HepG2 (cell line): ENCODE results near the gene CPED1. TPM values are rescaled to one million over a fixed set of nuclear protein-coding genes. Genes with fewer than 3 reads are reported as not detected.
"Not testable (repeated sequence)": the region's sequence is repeated elsewhere in the genome, so short reads cannot be mapped to it uniquely, and the experiment has no call there.

ENCODE experiments used
- ATAC-seq: fragments of 200-7000 bp; cut with Tn5 transposase; 3 replicates; pipeline ENCODE4 v1.9.1; 2020; ENCODE audit warnings: mild to moderate bottlenecking, moderate library complexity
- BruUV-seq: library from RNA; stranded (reverse); fragments of 400-500 nt; replicated peaks from 2 replicates; lab custom pipeline; 2021; lab: Mats Ljungman, UMichigan
- CTCF ChIA-PET: fragments of 300-600 bp; formaldehyde crosslinking; extraction: SDS; loops from one replicate; lab custom pipeline; 2021; ENCODE audit warnings: low total read pairs, inconsistent platforms, low intra/inter-chr PET ratio; lab: Yijun Ruan, JAX
- POLR2A ChIA-PET: fragments of 350-600 bp; sonication (Branson Sonifier 250); formaldehyde crosslinking; loops from one replicate; lab custom pipeline; 2020; ENCODE audit warnings: antibody characterized with exemption, inconsistent platforms; lab: Yijun Ruan, JAX
- DNase-seq: peaks from one replicate; pipeline ENCODE4 v3.0.0-alpha.2; 2015; ENCODE audit warnings: low spot score
- FAIRE-seq: peaks from 3 replicates; lab custom pipeline; 2011; peaks lifted over from hg19 to GRCh38; lab: Jason Lieb, UNC
- H2AFZ ChIP-seq: one replicate; pipeline ENCODE4 v1.6.1; 2011; ENCODE audit warnings: low read length, inconsistent platforms
- H3K27ac ChIP-seq: fragments of 300-600 bp; 3 replicates; pipeline ENCODE4 v1.8.0; 2011; ENCODE audit warnings: mixed run types, mild to moderate bottlenecking, mixed read lengths, low read length, inconsistent platforms; ENCODE audit not compliant: insufficient read depth; ENCODE audit errors: extremely low read length
- H3K27me3 ChIP-seq, 2 experiments: fragments of 200-600 bp in 1 of 2; 2 replicates in 1 of 2; 3 replicates in 1 of 2; pipeline versions ENCODE4 v1.6.0 to v1.8.0; 2011; ENCODE audit warnings: low read length in 2 of 2, mild to moderate bottlenecking in 2 of 2, moderate library complexity in 2 of 2, inconsistent platforms in 1 of 2; ENCODE audit not compliant: insufficient read depth in 2 of 2, control insufficient read depth in 1 of 2
- H3K36me3 ChIP-seq, 2 experiments: fragments of 200-600 bp in 1 of 2; replicated peaks in 1 of 2; 2 replicates in 1 of 2; 3 replicates in 1 of 2; pipeline versions ENCODE4 v1.5.1 to v1.8.0; 2011; ENCODE audit warnings: low read length in 2 of 2, inconsistent platforms in 1 of 2; ENCODE audit not compliant: insufficient read depth in 2 of 2, control insufficient read depth in 1 of 2
- H3K4me1 ChIP-seq: 2 replicates; pipeline ENCODE4 v1.5.1; 2012; ENCODE audit warnings: low read length, inconsistent platforms; ENCODE audit not compliant: insufficient read depth
- H3K4me2 ChIP-seq: 2 replicates; pipeline ENCODE4 v1.6.0; 2011; ENCODE audit warnings: low read depth, low read length, inconsistent platforms
- H3K4me3 ChIP-seq, 3 experiments: fragments of 200-600 bp in 1 of 3; sonication (generic), shearing (Covaris generic) in 1 of 3; replicated peaks in 1 of 3; 2 replicates each; pipeline ENCODE4 v1.5.1; 2011 to 2016; ENCODE audit warnings: low read length in 3 of 3, inconsistent platforms in 2 of 3, low read depth in 2 of 3, mild to moderate bottlenecking in 2 of 3, control low read depth in 1 of 3, mixed read lengths in 1 of 3; ENCODE audit not compliant: insufficient read depth in 1 of 3
- H3K79me2 ChIP-seq: one replicate; pipeline ENCODE4 v1.6.1; 2011; ENCODE audit warnings: low read length, inconsistent platforms; ENCODE audit not compliant: insufficient read depth
- H3K9ac ChIP-seq: 2 replicates; pipeline ENCODE4 v1.6.0; 2011; ENCODE audit warnings: mild to moderate bottlenecking, low read depth, low read length, inconsistent platforms; ENCODE audit not compliant: insufficient read depth
- H3K9me3 ChIP-seq: 2 replicates; pipeline ENCODE4 v1.5.1; 2012; ENCODE audit warnings: mild to moderate bottlenecking, low read length
- H4K20me1 ChIP-seq: 2 replicates; pipeline ENCODE4 v1.6.0; 2011; ENCODE audit warnings: inconsistent platforms, mild to moderate bottlenecking, low read length, moderate library complexity; ENCODE audit not compliant: insufficient read depth
- CREBL2 ChIP-seq: sonication (generic); formaldehyde crosslinking; IDR thresholded peaks from 2 replicates; pipeline ENCODE4 v1.8.1; 2023; ENCODE audit warnings: missing genetic modification reagents, mild to moderate bottlenecking, borderline replicate concordance
- GRHL1 ChIP-seq: sonication (generic); formaldehyde crosslinking; conservative IDR thresholded peaks from 2 replicates; pipeline ENCODE4 v1.8.0; 2022; ENCODE audit warnings: missing genetic modification reagents
- NRL ChIP-seq: sonication (generic); formaldehyde crosslinking; IDR thresholded peaks from 2 replicates; pipeline ENCODE4 v1.5.0; 2020; ENCODE audit warnings: missing genetic modification reagents, mild to moderate bottlenecking, moderate library complexity, borderline replicate concordance
- PRDM15 ChIP-seq: sonication (generic); formaldehyde crosslinking; IDR thresholded peaks from 2 replicates; pipeline ENCODE4 v1.4.0; 2020; ENCODE audit warnings: missing genetic modification reagents
- SALL1 ChIP-seq: sonication (generic); formaldehyde crosslinking; IDR thresholded peaks from 2 replicates; pipeline ENCODE4 v1.8.0; 2022; ENCODE audit warnings: mild to moderate bottlenecking, missing genetic modification reagents
- ZNF431 ChIP-seq: sonication (generic); formaldehyde crosslinking; IDR thresholded peaks from 2 replicates; pipeline ENCODE4 v1.9.0; 2022; ENCODE audit warnings: missing genetic modification reagents, low read depth, mild to moderate bottlenecking, borderline replicate concordance
- ZNF724P ChIP-seq: sonication (generic); formaldehyde crosslinking; IDR thresholded peaks from 2 replicates; pipeline ENCODE4 v1.8.0; 2022; ENCODE audit warnings: missing genetic modification reagents, borderline replicate concordance
- WGBS: methylation state at CpG from one replicate; pipeline ENCODE4 v1.1.6; 2017; ENCODE audit warnings: low lambda C conversion rate; 5-methylcytosine and 5-hydroxymethylcytosine counted together
- in situ Hi-C: cut with HindIII; loops from 2 replicates; pipeline ENCODE4 v1.10.0; 2017; ENCODE audit warnings: low pct_unique_long_range_greater_than_20kb; ENCODE audit not compliant: extremely low pct_ligation_motif_present
- intact Hi-C: fragments of 100-400 bp; cut with micrococcal nuclease; formaldehyde crosslinking; loops from one replicate; pipeline ENCODE4 v1.10.0; 2022; ENCODE audit not compliant: unreplicated experiment
- polyA plus RNA-seq, 8 experiments: library from polyadenylated mRNA; depleted of rRNA in 3 of 8; stranded (reverse) in 7 of 8; unstranded in 1 of 8; fragments of >200 nt; fragmentation: Illumina TruSeq in 4 of 8; extraction: Trizol in 4 of 8; gene quantifications; 2 replicates each; pipeline versions ENCODE4 v1.2.1 to v1.2.3, GENCODE V29; 2011 to 2016; ENCODE audit warnings: low read depth in 4 of 8, missing spikeins in 1 of 8, mixed read lengths in 1 of 8; ENCODE audit not compliant: insufficient read depth in 1 of 8
- total RNA-seq, 5 experiments: library from RNA; depleted of rRNA; stranded (reverse); fragments of >200 nt; fragmentation: Illumina TruSeq; extraction: Trizol; gene quantifications; 2 replicates each; pipeline ENCODE4 v1.2.3, GENCODE V29; 2016; ENCODE audit warnings: low read depth in 1 of 5

Gene CPED1
- total and polyA plus RNA-seq, 2 of the 13 experiments (the other 11 are each of a cell fraction or from before 2014, with no cell fraction given), result 11.5 to 27.0 TPM

- no peak for TF ChIP-seq PRDM15 (CRISPR knock-in tag)
- no peak for TF ChIP-seq ZNF724P (CRISPR knock-in tag)
- TF ChIP-seq GRHL1, result no peak
- TF ChIP-seq NRL (CRISPR knock-in tag), result no peak
- TF ChIP-seq ZNF431 (CRISPR knock-in tag), result no peak
- TF ChIP-seq SALL1, result no peak
- no peak for TF ChIP-seq CREBL2 (CRISPR knock-in tag)
These were observed 15.6 kb downstream of the CPED1 start (continued) for GRCh38 chr7:121003986-121004685.

GRCh38 chr7:121005058-121005457 lies 16.5 kb downstream of the CPED1 start:
- H3K27me3 ChIP-seq, CTCF ChIA-PET: not testable (repeated sequence)

More at GRCh38 chr7:121005058-121005457, 16.5 kb downstream of the CPED1 start:
- H3K27ac ChIP-seq, H3K9me3 ChIP-seq, FAIRE-seq, H3K4me3 ChIP-seq, ATAC-seq, H3K9ac ChIP-seq, DNase-seq, H3K79me2 ChIP-seq, POLR2A ChIA-PET, H3K36me3 ChIP-seq, in situ Hi-C loops, intact Hi-C loops, H2AFZ ChIP-seq, H4K20me1 ChIP-seq, H3K4me2 ChIP-seq, H3K4me1 ChIP-seq, BruUV-seq: not testable (repeated sequence)
- 29% methylated on average over 4 of the region's 4 CpGs for WGBS
